Thoracic aorta (tissue), 2 donors: ENCODE measurements around the gene PPFIA4. TPM values are rescaled to one million over a fixed set of nuclear protein-coding genes. Genes with fewer than 3 reads are reported as not detected.

Experiments
- ATAC-seq: fragments of 150-250 bp; one replicate; pipeline ENCODE4 v1.8.0; 2017; ENCODE audit warnings: low read depth; ENCODE audit not compliant: insufficient number of reproducible peaks, low FRiP score
- DNase-seq: peaks from one replicate; pipeline ENCODE4 v3.0.0-alpha.2; 2020; ENCODE audit warnings: low spot score
- H3K27ac ChIP-seq, 2 donors: fragments of 200-600 bp; sonication (generic); 1 replicate in 1 of 2; 2 replicates in 1 of 2; pipeline ENCODE4 v1.5.1; 2016; ENCODE audit warnings: mild to moderate bottlenecking in 2 of 2, moderate library complexity in 2 of 2
- H3K27me3 ChIP-seq: fragments of 200-600 bp; sonication (generic); replicated peaks from 2 replicates; pipeline ENCODE4 v1.6.0; 2016; ENCODE audit warnings: mild to moderate bottlenecking; ENCODE audit not compliant: insufficient read depth
- H3K36me3 ChIP-seq: fragments of 200-600 bp; sonication (generic); one replicate; pipeline ENCODE4 v1.5.1; 2016
- H3K4me1 ChIP-seq, 2 donors: fragments of 200-600 bp; sonication (generic); 1 replicate in 1 of 2; 2 replicates in 1 of 2; pipeline versions ENCODE4 v1.5.1 to v1.6.0; 2016; ENCODE audit warnings: low read depth in 2 of 2, mild to moderate bottlenecking in 1 of 2; ENCODE audit not compliant: control insufficient read depth in 1 of 2
- H3K4me3 ChIP-seq: fragments of 200-600 bp; sonication (generic); 2 replicates; pipeline ENCODE4 v1.5.1; 2016; ENCODE audit warnings: mild to moderate bottlenecking
- H3K9me3 ChIP-seq: fragments of 200-600 bp; sonication (generic); 2 replicates; pipeline ENCODE4 v1.5.1; 2016
- total RNA-seq, 2 donors: library from RNA; depleted of rRNA; stranded (reverse); fragments of >200 nt; gene quantifications; one replicate each; pipeline versions ENCODE4 v1.1.0 to v1.2.3, GENCODE V29; 2016
- TF ChIP-seq, protein P1 (sequence below): fragments of 200-600 bp; sonication (generic); IDR thresholded peaks from one replicate; pipeline ENCODE4 v1.5.1; 2019; ENCODE audit warnings: antibody characterized with exemption

PPFIA4 gene
- total RNA-seq, 2 donors from 2014 or later = 13.5 to 16.5 TPM

DNA sequence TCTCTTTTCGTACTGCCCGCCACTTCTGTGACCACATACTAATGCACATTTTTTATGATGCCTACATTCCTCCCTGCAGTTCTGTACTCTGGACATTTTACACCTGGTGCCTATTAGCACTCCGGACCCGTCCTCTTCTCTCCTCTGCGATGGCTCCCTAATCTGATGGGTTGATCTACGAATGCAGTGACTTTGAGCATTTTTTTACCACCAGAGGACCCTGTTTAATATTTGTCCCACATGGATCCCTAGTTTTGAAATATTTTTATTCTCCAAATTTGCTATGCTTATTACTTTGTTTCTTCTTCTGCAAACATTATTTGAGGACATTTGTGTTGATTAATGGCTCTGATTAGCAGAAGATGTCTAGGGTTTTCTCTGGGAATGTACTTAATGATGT lies 5.2 kb downstream of the PPFIA4 start:
- H3K27ac ChIP-seq = no peak overlapping the region

GRCh38 chr1:203033287-203033686 lies 7.0 kb downstream of the PPFIA4 start:
- Histone ChIP-seq H3K9me3 (no peaks in the 10 kb centered on the region), H3K4me1 (peaks cover 11 to 38% of the 10 kb centered on the region in 2 donors), H3K27ac (no peak overlapping the region), H3K4me3 (no peak overlapping the region), H3K27me3 (no peaks in the 10 kb centered on the region), H3K36me3 (no peaks in the 10 kb centered on the region)
- TF ChIP-seq, protein P1, sequence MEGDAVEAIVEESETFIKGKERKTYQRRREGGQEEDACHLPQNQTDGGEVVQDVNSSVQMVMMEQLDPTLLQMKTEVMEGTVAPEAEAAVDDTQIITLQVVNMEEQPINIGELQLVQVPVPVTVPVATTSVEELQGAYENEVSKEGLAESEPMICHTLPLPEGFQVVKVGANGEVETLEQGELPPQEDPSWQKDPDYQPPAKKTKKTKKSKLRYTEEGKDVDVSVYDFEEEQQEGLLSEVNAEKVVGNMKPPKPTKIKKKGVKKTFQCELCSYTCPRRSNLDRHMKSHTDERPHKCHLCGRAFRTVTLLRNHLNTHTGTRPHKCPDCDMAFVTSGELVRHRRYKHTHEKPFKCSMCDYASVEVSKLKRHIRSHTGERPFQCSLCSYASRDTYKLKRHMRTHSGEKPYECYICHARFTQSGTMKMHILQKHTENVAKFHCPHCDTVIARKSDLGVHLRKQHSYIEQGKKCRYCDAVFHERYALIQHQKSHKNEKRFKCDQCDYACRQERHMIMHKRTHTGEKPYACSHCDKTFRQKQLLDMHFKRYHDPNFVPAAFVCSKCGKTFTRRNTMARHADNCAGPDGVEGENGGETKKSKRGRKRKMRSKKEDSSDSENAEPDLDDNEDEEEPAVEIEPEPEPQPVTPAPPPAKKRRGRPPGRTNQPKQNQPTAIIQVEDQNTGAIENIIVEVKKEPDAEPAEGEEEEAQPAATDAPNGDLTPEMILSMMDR = no peak
- no peak for DNase-seq
- no peak for ATAC-seq

More for the DNA sequence above, 5.2 kb downstream of the PPFIA4 start:
- H3K27me3 ChIP-seq = no peaks in the 10 kb centered on the region
- H3K4me3 ChIP-seq = no peak overlapping the region
- no peak for ATAC-seq
- DNase-seq = no peak
- no peaks in the 10 kb centered on the region for H3K9me3 ChIP-seq
- H3K4me1 ChIP-seq = peaks cover 11 to 38% of the 10 kb centered on the region in 2 donors
- TF ChIP-seq, protein P1 = no peak
- no peaks in the 10 kb centered on the region for H3K36me3 ChIP-seq

GRCh38 chr1:203033917-203034316 lies 7.6 kb downstream of the PPFIA4 start:
- peaks cover 13 to 38% of the 10 kb centered on the region in 2 donors for H3K4me1 ChIP-seq
- no peak overlapping the region for H3K4me3 ChIP-seq
- no peaks in the 10 kb centered on the region for H3K9me3 ChIP-seq
- TF ChIP-seq, protein P1 = no peak
- H3K36me3 ChIP-seq = no peaks in the 10 kb centered on the region
- H3K27ac ChIP-seq = no peak overlapping the region
- no peak for ATAC-seq
- DNase-seq = no peak
- H3K27me3 ChIP-seq = no peaks in the 10 kb centered on the region

GRCh38 chr1:203034422-203035110 lies 8.3 kb downstream of the PPFIA4 start:
- no peaks in the 10 kb centered on the region for H3K9me3 ChIP-seq
- no peaks in the 10 kb centered on the region for H3K27me3 ChIP-seq
- H3K4me3 ChIP-seq = no peak overlapping the region
- peaks cover 11 to 35% of the 10 kb centered on the region in 2 donors for H3K4me1 ChIP-seq
- no peak overlapping the region for H3K27ac ChIP-seq
- no peaks in the 10 kb centered on the region for H3K36me3 ChIP-seq
- TF ChIP-seq, protein P1 = no peak
- ATAC-seq (no peak), DNase-seq (no peak)

DNA sequence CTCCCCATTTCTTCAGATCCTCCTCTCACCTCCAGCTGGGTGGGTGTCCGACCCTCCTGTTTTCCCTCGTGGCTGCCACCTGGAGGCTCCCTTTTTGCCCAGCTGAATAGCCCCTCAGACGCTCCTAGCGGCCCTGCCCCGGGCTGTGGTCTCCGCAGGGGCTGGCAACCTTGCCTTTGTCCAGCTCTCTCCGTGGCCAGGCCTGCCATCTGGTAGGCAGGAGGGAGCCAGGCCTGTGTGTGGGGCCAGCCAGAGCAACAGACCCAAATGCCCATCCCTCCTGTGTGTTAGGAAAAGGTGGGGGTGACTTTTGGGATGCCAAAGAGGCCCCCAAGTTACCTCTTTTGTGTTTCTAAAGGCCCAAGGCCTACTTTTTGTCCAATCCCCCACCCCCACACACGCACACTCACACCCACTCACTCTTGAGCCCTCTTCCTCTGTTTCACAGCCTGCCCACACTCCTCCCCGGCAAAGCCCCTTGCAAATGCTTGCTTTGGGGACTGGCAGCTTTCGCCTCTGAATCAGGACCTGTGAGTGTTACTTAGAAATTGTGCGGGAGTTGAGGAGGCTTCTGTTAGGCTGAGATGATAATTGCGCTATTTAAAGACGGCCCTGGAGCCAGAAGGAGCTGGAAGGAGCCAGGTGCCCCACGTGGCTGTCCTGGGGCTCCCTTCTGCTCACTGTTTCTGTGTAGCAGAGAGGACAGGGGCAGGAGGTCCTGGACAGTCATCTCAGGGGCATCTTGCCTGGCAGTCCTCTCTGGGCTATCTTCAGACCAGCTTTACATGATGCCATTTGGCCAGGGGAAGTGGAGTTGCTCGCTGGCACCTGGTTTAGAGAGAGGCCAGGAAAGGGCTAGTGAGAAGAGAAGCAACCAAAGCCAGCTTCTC lies 9.1 kb downstream of the PPFIA4 start:
- Histone ChIP-seq H3K27me3 (no peaks in the 10 kb centered on the region), H3K4me1 (peaks cover 11 to 33% of the 10 kb centered on the region in 2 donors), H3K9me3 (no peaks in the 10 kb centered on the region), H3K27ac (no peak overlapping the region), H3K4me3 (no peak overlapping the region), H3K36me3 (no peaks in the 10 kb centered on the region)
- DNase-seq (no peak), ATAC-seq (no peak)
- TF ChIP-seq, protein P1 = no peak
